Measurements from ENCODE around the gene MTERF4. TPM values are rescaled to one million over a fixed set of nuclear protein-coding genes. Genes with fewer than 3 reads are reported as not detected.

Gene MTERF4
- total and polyA plus RNA-seq, 2 of the 8 experiments (the other 6 are each of a cell fraction or from before 2014, with no cell fraction given): 25.9 to 28.5 TPM

GRCh38 chr2:241134711-241135110, 32.6 kb upstream of the MTERF4 start:
- Histone ChIP-seq H3K56ac (replicated peaks; ENCODE audit: insufficient read length, low read depth, low read length) (no peak overlapping the region), H3K4ac (replicated peaks; ENCODE audit: insufficient read length, low read depth, low read length) (no peak overlapping the region), H3K27ac (ENCODE audit: low read depth, low read length) (no peak overlapping the region), H2AK5ac (ENCODE audit: low read depth, low read length) (no peak overlapping the region), H3K23ac (ENCODE audit: insufficient read length) (no peak overlapping the region), H2BK5ac (ENCODE audit: low read depth, low read length) (no peak overlapping the region), H2BK15ac (ENCODE audit: low read length) (no peak overlapping the region), H3K79me2 (ENCODE audit: control insufficient read depth in 1 of 2, insufficient read depth in 2 of 2, low read length in 2 of 2) (no peaks in the 10 kb centered on the region), H4K8ac (ENCODE audit: extremely low read depth, insufficient read depth, low read length) (no peak overlapping the region), H3K4me2 (ENCODE audit: insufficient read depth in 1 of 2, low read depth in 2 of 2, low read length in 2 of 2) (no peak overlapping the region), H4K91ac (replicated peaks; ENCODE audit: insufficient read length, low read length) (no peak overlapping the region), H2BK12ac (ENCODE audit: low read depth, low read length) (no peak overlapping the region), H3K14ac (ENCODE audit: insufficient read length) (no peak overlapping the region), H2AFZ (ENCODE audit: low read length) (no peak overlapping the region), H2BK20ac (ENCODE audit: low read length) (no peak overlapping the region), H2BK120ac (replicated peaks; ENCODE audit: low read depth, low read length) (no peak overlapping the region), H3K4me1 (replicated peaks in 1 of 4; ENCODE audit: control insufficient read depth in 3 of 4, insufficient read depth in 4 of 4, low read length in 3 of 4) (no peaks in the 10 kb centered on the region), H3K9ac (replicated peaks in 1 of 4; ENCODE audit: extremely low read depth in 1 of 4, low read depth in 3 of 4, low read length in 3 of 4) (no peak overlapping the region), H3K27me3 (replicated peaks in 1 of 4; ENCODE audit: control insufficient read depth in 3 of 4, extremely low read depth in 1 of 4, insufficient read depth in 3 of 4, low read length in 3 of 4) (no peaks in the 10 kb centered on the region), H3K4me3 (ENCODE audit: extremely low read depth in 1 of 4, insufficient read depth in 2 of 4, low read depth in 3 of 4, low read length in 4 of 4) (no peak overlapping the region), H3K23me2 (ENCODE audit: low read depth, low read length) (no peaks in the 10 kb centered on the region), H3K79me1 (ENCODE audit: low read depth, low read length) (no peaks in the 10 kb centered on the region; the same call in 1 of the 2 replicates), H4K5ac (ENCODE audit: insufficient read length, low read depth, low read length) (no peak overlapping the region), H3K9me3 (ENCODE audit: insufficient read depth in 2 of 2, low read depth in 1 of 2, low read length in 1 of 2) (no peaks in the 10 kb centered on the region), H4K20me1 (replicated peaks in 1 of 2; ENCODE audit: control insufficient read depth in 1 of 2, insufficient read depth in 2 of 2, low read length in 2 of 2) (peaks cover 0 to 6% of the 10 kb centered on the region in 2 experiments), H3K18ac (ENCODE audit: extremely low read depth, low read length) (no peak overlapping the region), H3K36me3 (ENCODE audit: control insufficient read depth in 2 of 4, insufficient read depth in 4 of 4, low read length in 3 of 4) (peaks cover 4 to 29% (median 16%) of the 10 kb centered on the region in 4 experiments; a peak in 7 of 8 replicates)
- DNase-seq (ENCODE audit: low read depth in 1 of 2, low spot score in 2 of 2) (no peak), FAIRE-seq (no peak)
- ChIA-PET POLR2A (ENCODE audit: partially characterized antibody) (interaction anchor here (0.6 to 1.3 kb wide), 3 partner anchors 11 to 33 kb away, joined by 3 to 4 read pairs (median 3); partner anchors contain the start of gene MTERF4), CTCF (ENCODE audit: partially characterized antibody) (interaction anchor here (1.2 kb wide), 1 partner anchor 82 kb away, joined by 3 read pairs; no protein-coding TSS in a partner anchor)
- 96% methylated on average over 7 of the region's 7 CpGs; no CpG with 5 or more reads in 1 of the 2 experiments for WGBS, 2 experiments (ENCODE audit: extremely low coverage in 1 of 2, insufficient coverage in 1 of 2, insufficient read length in 1 of 2, insufficient replicate concordance in 2 of 2, low coverage in 1 of 2, low lambda C conversion rate in 2 of 2, missing lambda C conversion rate in 1 of 2)
- TF ChIP-seq SP4 (IDR thresholded peaks at IDR 0.05; ENCODE audit: low read length): no peak

Measured in H1 (cell line).